ENCODE results near the gene TAMALIN. TPM values are rescaled to one million over a fixed set of nuclear protein-coding genes. Genes with fewer than 3 reads are reported as not detected.

Gene TAMALIN
- total RNA-seq, 1 experiment from 2014 or later: 0.58 TPM

GRCh38 chr12:52061470-52062166 lies 54.9 kb downstream of the TAMALIN start:
- H3K27ac ChIP-seq (ENCODE audit: low read length): no peak overlapping the region
- no peak overlapping the region for H3K9ac ChIP-seq (ENCODE audit: low read length)
- no peaks in the 10 kb centered on the region for H3K79me2 ChIP-seq (ENCODE audit: low read length)
- ATAC-seq (no peak), DNase-seq (no peak)
- no peak overlapping the region for H3K4me2 ChIP-seq (ENCODE audit: low read length)
- intact Hi-C loops (cut with micrococcal nuclease): no loop called here
- H3K9me2 ChIP-seq (replicated peaks; ENCODE audit: low read length): no peaks in the 10 kb centered on the region
- no peaks in the 10 kb centered on the region for H3K4me1 ChIP-seq (ENCODE audit: insufficient read depth, low read length)
- peaks cover 8% of the 10 kb centered on the region; the same call in 1 of the 2 replicates for H3K36me3 ChIP-seq (ENCODE audit: low read depth, low read length)
- TF ChIP-seq CTCF (conservative IDR thresholded peaks at IDR 0.05; ENCODE audit: low read depth, low read length) (no peak), EZH2 (IDR thresholded peaks at IDR 0.05; ENCODE audit: low read length, unreplicated experiment) (no peak), EZH2phosphoT487 (IDR thresholded peaks at IDR 0.05; ENCODE audit: borderline replicate concordance, low read length) (no peak)
- no peaks in the 10 kb centered on the region for H3K9me3 ChIP-seq (ENCODE audit: low read length)
- no peak overlapping the region for H3K4me3 ChIP-seq (ENCODE audit: low read length)
- no peak overlapping the region for H2AFZ ChIP-seq (ENCODE audit: low read length)
- H3F3A ChIP-seq (ENCODE audit: low read length, unreplicated experiment): no peaks in the 10 kb centered on the region
- CTCF ChIA-PET: no interaction called here
- H4K20me1 ChIP-seq (ENCODE audit: low read length): no peaks in the 10 kb centered on the region
- H3K27me3 ChIP-seq (ENCODE audit: low read length): no peaks in the 10 kb centered on the region
- POLR2A ChIA-PET (ENCODE audit: unreplicated experiment): interaction anchor here (0.6 kb wide), 1 partner anchor 23 kb away, joined by 3 read pairs; no protein-coding TSS in a partner anchor
- no TSS peak for BruUV-seq (replicated peaks)

GRCh38 chr12:52062167-52063081 lies 55.7 kb downstream of the TAMALIN start:
- Histone ChIP-seq H3K36me3 (ENCODE audit: low read depth, low read length) (peaks cover 5% of the 10 kb centered on the region; the same call in 1 of the 2 replicates), H3K27me3 (ENCODE audit: low read length) (no peaks in the 10 kb centered on the region), H3K4me1 (ENCODE audit: insufficient read depth, low read length) (no peaks in the 10 kb centered on the region), H3K9me2 (replicated peaks; ENCODE audit: low read length) (no peaks in the 10 kb centered on the region), H4K20me1 (ENCODE audit: low read length) (no peaks in the 10 kb centered on the region), H3K4me2 (ENCODE audit: low read length) (no peak overlapping the region), H3K27ac (ENCODE audit: low read length) (no peak overlapping the region), H3K4me3 (ENCODE audit: low read length) (no peak overlapping the region), H3F3A (ENCODE audit: low read length, unreplicated experiment) (no peaks in the 10 kb centered on the region), H3K79me2 (ENCODE audit: low read length) (no peaks in the 10 kb centered on the region), H3K9me3 (ENCODE audit: low read length) (no peaks in the 10 kb centered on the region), H3K9ac (ENCODE audit: low read length) (no peak overlapping the region), H2AFZ (ENCODE audit: low read length) (no peak overlapping the region)
- TF ChIP-seq CTCF (conservative IDR thresholded peaks at IDR 0.05; ENCODE audit: low read depth, low read length) (no peak), EZH2 (IDR thresholded peaks at IDR 0.05; ENCODE audit: low read length, unreplicated experiment) (no peak), EZH2phosphoT487 (IDR thresholded peaks at IDR 0.05; ENCODE audit: borderline replicate concordance, low read length) (no peak)
- CTCF ChIA-PET: no interaction called here
- POLR2A ChIA-PET (ENCODE audit: unreplicated experiment): no interaction called here
- no peak for ATAC-seq
- BruUV-seq (replicated peaks): no TSS peak
- intact Hi-C loops (cut with micrococcal nuclease): no loop called here
- no peak for DNase-seq
